ENCODE results near the gene SKOR1.

The SKOR1 gene

GRCh38 chr15:67879440-67880129, 54.3 kb downstream of the SKOR1 start:
- Histone ChIP-seq H3K27ac (ENCODE audit: low read length) (no peak overlapping the region), H3K9ac (ENCODE audit: low read length in 2 of 2) (no peak overlapping the region), H3K9me3 (ENCODE audit: control insufficient read depth in 2 of 2, low read length in 2 of 2) (no peaks in the 10 kb centered on the region), H3K4me1 (ENCODE audit: control insufficient read depth, insufficient read depth, low read length) (peaks cover 7% of the 10 kb centered on the region), H3K27me3 (ENCODE audit: control insufficient read depth in 1 of 2, insufficient read depth in 2 of 2, low read length in 2 of 2) (no peaks in the 10 kb centered on the region), H3K4me3 (ENCODE audit: low read length in 2 of 2) (no peak overlapping the region), H3K36me3 (ENCODE audit: control insufficient read depth in 2 of 2, insufficient read depth in 2 of 2, low read length in 2 of 2) (no peaks in the 10 kb centered on the region)

- Histone ChIP-seq H3K9ac (ENCODE audit: low read length in 2 of 2) (no peak overlapping the region), H3K4me3 (ENCODE audit: low read length in 2 of 2) (no peak overlapping the region), H3K4me1 (ENCODE audit: control insufficient read depth, insufficient read depth, low read length) (peaks cover 10% of the 10 kb centered on the region), H3K36me3 (ENCODE audit: control insufficient read depth in 2 of 2, insufficient read depth in 2 of 2, low read length in 2 of 2) (no peaks in the 10 kb centered on the region), H3K27me3 (ENCODE audit: control insufficient read depth in 1 of 2, insufficient read depth in 2 of 2, low read length in 2 of 2) (no peaks in the 10 kb centered on the region), H3K27ac (ENCODE audit: low read length) (no peak overlapping the region), H3K9me3 (ENCODE audit: control insufficient read depth in 2 of 2, low read length in 2 of 2) (no peaks in the 10 kb centered on the region)
Observed at GRCh38 chr15:67880651-67881182, 55.4 kb downstream of the SKOR1 start.

GRCh38 chr15:67882487-67883233, 57.4 kb downstream of the SKOR1 start:
- Histone ChIP-seq H3K27ac (ENCODE audit: low read length) (no peak overlapping the region), H3K9me3 (ENCODE audit: control insufficient read depth in 2 of 2, low read length in 2 of 2) (no peaks in the 10 kb centered on the region), H3K27me3 (ENCODE audit: control insufficient read depth in 1 of 2, insufficient read depth in 2 of 2, low read length in 2 of 2) (no peaks in the 10 kb centered on the region), H3K9ac (ENCODE audit: low read length in 2 of 2) (no peak overlapping the region), H3K4me1 (ENCODE audit: control insufficient read depth, insufficient read depth, low read length) (peaks cover 10% of the 10 kb centered on the region), H3K36me3 (ENCODE audit: control insufficient read depth in 2 of 2, insufficient read depth in 2 of 2, low read length in 2 of 2) (no peaks in the 10 kb centered on the region), H3K4me3 (ENCODE audit: low read length in 2 of 2) (no peak overlapping the region)

GRCh38 chr15:67883234-67883773, 58.0 kb downstream of the SKOR1 start:
- H3K4me1 ChIP-seq (ENCODE audit: control insufficient read depth, insufficient read depth, low read length), result peaks cover 10% of the 10 kb centered on the region
- no peaks in the 10 kb centered on the region for H3K36me3 ChIP-seq (ENCODE audit: control insufficient read depth in 2 of 2, insufficient read depth in 2 of 2, low read length in 2 of 2)
- no peak overlapping the region for H3K9ac ChIP-seq (ENCODE audit: low read length in 2 of 2)
- no peak overlapping the region for H3K27ac ChIP-seq (ENCODE audit: low read length)
- no peaks in the 10 kb centered on the region for H3K27me3 ChIP-seq (ENCODE audit: control insufficient read depth in 1 of 2, insufficient read depth in 2 of 2, low read length in 2 of 2)
- H3K9me3 ChIP-seq (ENCODE audit: control insufficient read depth in 2 of 2, low read length in 2 of 2), result no peaks in the 10 kb centered on the region
- H3K4me3 ChIP-seq (ENCODE audit: low read length in 2 of 2), result no peak overlapping the region

- Histone ChIP-seq H3K4me3 (ENCODE audit: low read length in 2 of 2) (peak overlapping the region; percentile 71 to 79), H3K9me3 (ENCODE audit: control insufficient read depth in 2 of 2, low read length in 2 of 2) (no peaks in the 10 kb centered on the region), H3K4me1 (ENCODE audit: control insufficient read depth, insufficient read depth, low read length) (peaks cover 10% of the 10 kb centered on the region), H3K27me3 (ENCODE audit: control insufficient read depth in 1 of 2, insufficient read depth in 2 of 2, low read length in 2 of 2) (no peaks in the 10 kb centered on the region), H3K9ac (ENCODE audit: low read length in 2 of 2) (peak overlapping the region; percentile 42 to 66), H3K36me3 (ENCODE audit: control insufficient read depth in 2 of 2, insufficient read depth in 2 of 2, low read length in 2 of 2) (no peaks in the 10 kb centered on the region), H3K27ac (ENCODE audit: low read length) (peak overlapping the region; percentile 75)
Observed at GRCh38 chr15:67884009-67884408, 58.7 kb downstream of the SKOR1 start.
